ENCODE measurements around the gene GPR107.

The GPR107 gene

DNA sequence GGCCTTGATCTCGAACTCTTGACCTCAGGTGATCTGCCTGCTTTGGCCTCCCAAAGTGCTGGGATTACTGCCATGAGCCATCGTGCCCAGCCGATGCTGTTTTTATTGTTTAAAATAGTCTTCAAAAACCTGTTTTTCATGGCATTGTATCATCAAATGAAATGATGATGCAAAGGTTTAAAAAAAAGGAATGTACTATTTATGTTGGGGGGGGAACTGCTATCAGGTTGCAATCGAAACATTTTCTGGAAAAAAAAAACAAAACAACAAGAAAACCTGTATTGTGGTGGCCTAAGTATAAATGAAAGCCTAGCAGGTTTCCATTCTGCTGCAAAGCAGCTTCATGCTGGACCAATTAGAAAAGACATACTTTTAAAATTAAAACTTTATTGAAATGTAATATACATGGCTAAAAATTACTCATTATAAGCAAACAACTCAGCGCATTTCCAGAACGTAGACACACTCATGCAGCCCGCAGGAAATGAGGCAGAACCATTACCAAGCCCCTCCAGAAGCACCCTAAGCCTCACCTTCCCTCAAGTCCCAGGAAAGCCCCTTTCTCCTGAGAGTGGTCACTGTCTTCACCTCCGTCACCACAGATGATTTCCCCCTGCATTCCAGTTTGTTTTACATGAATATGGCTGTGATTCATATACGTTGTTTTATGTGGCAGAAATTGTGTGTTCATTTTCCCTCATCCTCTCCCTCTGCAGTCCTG, 19.0 kb downstream of the GPR107 start:
- in situ Hi-C loops (cut with MboI; ENCODE audit: low sequenced_read_pairs, unreplicated experiment) = no loop called here
- peak; percentile 50 for DNase-seq (ENCODE audit: low spot score)
- TF ChIP-seq, protein P1, sequence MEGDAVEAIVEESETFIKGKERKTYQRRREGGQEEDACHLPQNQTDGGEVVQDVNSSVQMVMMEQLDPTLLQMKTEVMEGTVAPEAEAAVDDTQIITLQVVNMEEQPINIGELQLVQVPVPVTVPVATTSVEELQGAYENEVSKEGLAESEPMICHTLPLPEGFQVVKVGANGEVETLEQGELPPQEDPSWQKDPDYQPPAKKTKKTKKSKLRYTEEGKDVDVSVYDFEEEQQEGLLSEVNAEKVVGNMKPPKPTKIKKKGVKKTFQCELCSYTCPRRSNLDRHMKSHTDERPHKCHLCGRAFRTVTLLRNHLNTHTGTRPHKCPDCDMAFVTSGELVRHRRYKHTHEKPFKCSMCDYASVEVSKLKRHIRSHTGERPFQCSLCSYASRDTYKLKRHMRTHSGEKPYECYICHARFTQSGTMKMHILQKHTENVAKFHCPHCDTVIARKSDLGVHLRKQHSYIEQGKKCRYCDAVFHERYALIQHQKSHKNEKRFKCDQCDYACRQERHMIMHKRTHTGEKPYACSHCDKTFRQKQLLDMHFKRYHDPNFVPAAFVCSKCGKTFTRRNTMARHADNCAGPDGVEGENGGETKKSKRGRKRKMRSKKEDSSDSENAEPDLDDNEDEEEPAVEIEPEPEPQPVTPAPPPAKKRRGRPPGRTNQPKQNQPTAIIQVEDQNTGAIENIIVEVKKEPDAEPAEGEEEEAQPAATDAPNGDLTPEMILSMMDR (IDR thresholded peaks at IDR 0.05; ENCODE audit: borderline replicate concordance, control extremely low read depth, extremely low read depth, insufficient read depth, missing control alignments) = no peak

DNA sequence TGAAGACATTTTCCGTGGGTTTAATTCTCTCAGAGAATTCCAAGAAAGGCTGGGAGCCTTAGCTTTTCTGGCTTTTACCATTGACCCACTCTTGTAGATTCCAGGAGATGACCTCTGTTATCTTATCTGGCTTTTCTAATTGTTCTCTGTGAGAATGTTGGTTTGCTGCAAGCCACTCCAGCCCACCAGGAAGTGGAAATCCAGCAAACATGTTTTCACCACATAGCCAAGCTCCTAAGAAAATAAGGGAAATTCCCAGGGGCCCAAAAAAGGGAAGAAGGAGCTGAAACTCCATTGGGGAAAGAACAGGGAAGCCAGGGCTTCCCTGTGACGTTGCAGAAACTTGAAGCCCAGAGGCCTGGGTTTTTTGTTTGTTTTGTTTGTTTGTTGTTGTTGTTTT, 19.7 kb downstream of the GPR107 start:
- no peak for DNase-seq (ENCODE audit: low spot score)
- TF ChIP-seq, protein P1 (IDR thresholded peaks at IDR 0.05; ENCODE audit: borderline replicate concordance, control extremely low read depth, extremely low read depth, insufficient read depth, missing control alignments) = no peak
- in situ Hi-C loops (cut with MboI; ENCODE audit: low sequenced_read_pairs, unreplicated experiment) = no loop called here

DNA sequence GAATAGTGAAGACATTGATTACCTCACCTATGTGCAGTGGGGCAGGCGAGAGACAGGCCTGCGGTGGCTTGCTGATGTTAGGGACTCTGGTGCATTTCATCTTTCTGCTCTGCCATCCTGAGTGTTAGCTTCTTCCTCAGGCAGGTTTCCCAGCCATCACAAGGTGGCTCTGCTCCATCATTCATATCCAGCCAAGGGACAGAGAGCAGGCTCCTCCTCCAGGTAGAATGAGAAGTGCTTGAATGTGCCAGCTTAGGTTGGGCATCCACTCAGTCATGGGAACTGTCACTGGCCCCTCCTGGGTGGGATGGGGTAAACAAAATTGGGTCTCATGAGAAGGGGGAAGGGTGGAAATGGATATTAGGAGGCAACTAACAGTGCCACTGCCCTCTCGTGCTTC, 24.8 kb downstream of the GPR107 start:
- in situ Hi-C loops (cut with MboI; ENCODE audit: low sequenced_read_pairs, unreplicated experiment) = no loop called here
- TF ChIP-seq, protein P1 (IDR thresholded peaks at IDR 0.05; ENCODE audit: borderline replicate concordance, control extremely low read depth, extremely low read depth, insufficient read depth, missing control alignments) = no peak
- no peak for DNase-seq (ENCODE audit: low spot score)

DNA sequence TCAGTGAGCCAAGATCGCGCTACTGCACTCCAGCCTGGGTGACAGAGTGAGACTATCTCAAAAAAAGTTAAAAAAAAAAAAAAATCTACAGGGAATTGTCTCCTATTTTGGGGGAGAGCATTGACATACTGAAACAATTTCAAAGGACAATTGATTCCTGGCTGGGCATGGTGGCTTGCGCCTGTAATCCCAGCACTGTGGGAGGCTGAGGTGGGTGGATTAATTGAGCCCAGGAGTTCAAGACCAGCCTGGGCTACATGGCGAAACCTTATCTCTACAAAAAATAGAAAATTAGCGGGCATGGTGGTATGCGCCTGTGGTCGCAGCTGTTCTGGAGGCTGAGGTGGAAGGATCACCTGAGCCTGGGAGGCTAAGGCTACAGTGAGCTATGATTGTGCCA, 30.6 kb downstream of the GPR107 start:
- TF ChIP-seq, protein P1 (IDR thresholded peaks at IDR 0.05; ENCODE audit: borderline replicate concordance, control extremely low read depth, extremely low read depth, insufficient read depth, missing control alignments) = no peak
- no peak for DNase-seq (ENCODE audit: low spot score)
- in situ Hi-C loops (cut with MboI; ENCODE audit: low sequenced_read_pairs, unreplicated experiment) = no loop called here

DNA sequence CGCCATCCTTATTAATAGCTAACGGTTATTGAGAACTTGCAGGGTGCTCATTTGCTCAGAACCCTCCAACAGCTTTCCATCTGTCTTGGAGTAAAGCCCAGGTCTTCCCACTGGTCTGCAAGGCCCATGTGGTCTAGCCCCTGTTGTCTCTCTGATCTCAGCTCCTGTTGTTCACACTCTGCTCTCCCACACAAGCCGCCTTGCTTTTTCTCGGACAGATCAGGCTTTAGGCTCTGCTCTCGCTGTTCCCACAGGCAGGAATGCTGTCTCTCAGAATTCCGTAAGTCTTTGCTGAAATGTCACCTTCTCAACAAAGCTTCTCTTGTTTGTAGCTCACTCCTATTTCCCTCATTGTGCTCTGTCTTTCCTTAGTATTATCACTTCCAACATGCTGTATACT, 34.3 kb downstream of the GPR107 start:
- TF ChIP-seq, protein P1 (IDR thresholded peaks at IDR 0.05; ENCODE audit: borderline replicate concordance, control extremely low read depth, extremely low read depth, insufficient read depth, missing control alignments) = no peak
- no peak for DNase-seq (ENCODE audit: low spot score)
- in situ Hi-C loops (cut with MboI; ENCODE audit: low sequenced_read_pairs, unreplicated experiment) = no loop called here

DNA sequence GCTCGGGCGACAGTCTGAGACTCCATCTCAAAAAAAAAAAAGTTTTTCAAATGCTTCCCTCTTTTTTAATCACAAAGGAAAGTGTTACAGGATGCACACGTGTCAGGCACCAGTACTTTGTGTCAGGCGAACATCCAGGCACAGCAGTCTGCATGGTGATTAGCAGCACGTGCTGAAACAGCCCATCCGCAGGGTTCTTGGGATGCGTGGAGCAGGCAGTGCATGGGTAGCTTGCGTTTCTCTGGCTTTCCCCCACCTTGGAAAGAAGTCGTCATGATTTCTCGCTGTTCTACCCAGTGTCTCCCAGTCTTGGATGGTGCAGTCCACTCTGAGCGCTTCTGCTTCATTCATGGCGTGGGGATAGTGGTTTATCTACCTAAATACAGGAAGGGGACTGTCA, 35.4 kb downstream of the GPR107 start:
- TF ChIP-seq, protein P1 (IDR thresholded peaks at IDR 0.05; ENCODE audit: borderline replicate concordance, control extremely low read depth, extremely low read depth, insufficient read depth, missing control alignments) = no peak
- in situ Hi-C loops (cut with MboI; ENCODE audit: low sequenced_read_pairs, unreplicated experiment) = no loop called here
- DNase-seq (ENCODE audit: low spot score) = no peak

Measured in GM13976 (cell line).